GM21723 (cell line): ENCODE results near the gene ZFHX3.

Experiments used
- ATAC-seq: cut with Tn5 transposase; IDR thresholded peaks from one replicate; pipeline ENCODE4 v1.9.1; 2021; ENCODE audit warnings: mild to moderate bottlenecking, moderate library complexity; ENCODE audit not compliant: unreplicated experiment

Gene ZFHX3

GRCh38 chr16:72956124-72957064, 91.5 kb downstream of the ZFHX3 start:
- no peak for ATAC-seq

DNA sequence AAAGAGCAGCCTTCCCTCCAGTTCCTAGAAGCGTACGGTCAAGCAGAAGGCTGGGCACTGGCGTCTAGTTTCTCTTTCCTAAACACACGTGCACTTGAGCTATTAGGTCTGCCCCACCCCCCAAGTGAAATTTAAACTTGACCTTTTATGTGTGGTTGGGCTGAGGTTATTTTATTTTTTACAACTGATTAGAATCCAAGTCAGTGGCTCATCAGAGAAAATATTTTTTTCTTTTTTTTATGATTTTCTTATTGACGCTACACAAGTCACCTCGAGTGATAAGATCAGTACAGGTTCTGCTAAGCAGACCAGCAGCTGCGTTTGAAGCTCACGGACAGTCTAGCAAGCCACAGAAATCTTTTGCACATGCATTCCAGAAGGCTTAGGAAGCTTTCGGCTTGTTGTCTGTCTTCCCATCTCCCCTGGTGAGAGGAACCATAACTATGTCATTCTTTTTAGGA, 95.1 kb downstream of the ZFHX3 start:
- no peak for ATAC-seq

DNA sequence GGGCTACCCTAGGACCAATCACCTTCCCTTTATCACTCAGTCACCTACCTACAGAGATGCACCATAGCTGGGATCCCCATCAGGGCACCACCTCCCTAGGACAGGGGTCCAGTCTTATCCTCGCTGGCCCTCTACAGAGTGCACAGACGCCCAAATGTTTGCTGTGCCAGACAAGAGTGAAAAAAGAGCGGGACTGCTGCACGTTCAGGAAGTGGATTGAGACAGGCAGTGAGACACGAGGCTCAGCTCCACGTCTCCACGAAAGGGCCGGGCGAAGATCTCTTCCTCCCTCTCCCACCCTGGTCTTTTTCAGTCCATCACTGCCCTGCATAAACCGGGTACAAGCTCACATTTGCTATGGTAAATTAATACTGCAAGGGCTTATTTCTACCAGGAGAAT, 95.5 kb downstream of the ZFHX3 start:
- ATAC-seq, result no peak

- ATAC-seq, result no peak
Observed at GRCh38 chr16:72951916-72952315, 96.0 kb downstream of the ZFHX3 start.

GRCh38 chr16:72950669-72951068, 97.3 kb downstream of the ZFHX3 start:
- ATAC-seq, result no peak

GRCh38 chr16:72948238-72948829, 99.6 kb downstream of the ZFHX3 start:
- ATAC-seq, result no peak

DNA sequence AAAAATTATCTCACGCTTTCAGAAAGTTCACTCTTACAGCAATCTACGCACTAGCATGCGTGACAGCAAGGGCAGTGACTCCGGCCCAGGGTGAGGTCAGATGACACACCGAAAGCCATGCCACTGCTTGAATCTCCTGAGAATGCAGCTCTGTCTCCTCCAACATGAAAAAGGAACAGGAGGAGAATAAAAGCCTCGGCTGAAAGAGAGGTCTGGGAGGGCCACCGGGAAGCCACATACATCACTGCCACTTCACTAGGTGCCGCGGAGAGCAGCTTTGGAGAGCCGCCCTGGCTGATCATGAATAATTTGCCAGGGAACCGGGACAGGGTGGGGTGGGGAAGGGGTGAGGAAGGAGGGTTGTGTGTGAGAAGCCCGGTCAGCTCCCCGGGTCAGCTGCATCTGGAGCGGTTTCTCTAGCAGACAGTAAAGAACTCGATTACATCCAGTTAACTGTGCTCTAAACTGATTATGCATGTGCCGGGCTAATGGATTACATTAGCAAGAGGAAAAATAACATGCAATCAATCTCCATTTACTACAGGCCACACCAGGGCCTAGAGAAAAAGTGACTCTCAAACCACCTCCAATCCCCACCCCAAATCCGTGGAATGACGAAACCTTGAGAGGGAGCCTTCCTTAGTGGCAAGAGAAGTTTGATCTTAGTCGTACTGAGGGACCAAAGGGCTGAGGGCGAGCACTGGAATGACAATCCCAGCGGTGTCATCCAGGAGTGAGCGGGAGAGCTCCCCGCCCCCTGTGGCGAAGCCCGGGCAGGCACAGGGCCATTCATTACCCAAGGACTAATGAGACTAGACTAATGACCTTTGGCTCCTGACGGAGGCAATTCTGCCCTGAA, 100.3 kb downstream of the ZFHX3 start:
- no peak for ATAC-seq

DNA sequence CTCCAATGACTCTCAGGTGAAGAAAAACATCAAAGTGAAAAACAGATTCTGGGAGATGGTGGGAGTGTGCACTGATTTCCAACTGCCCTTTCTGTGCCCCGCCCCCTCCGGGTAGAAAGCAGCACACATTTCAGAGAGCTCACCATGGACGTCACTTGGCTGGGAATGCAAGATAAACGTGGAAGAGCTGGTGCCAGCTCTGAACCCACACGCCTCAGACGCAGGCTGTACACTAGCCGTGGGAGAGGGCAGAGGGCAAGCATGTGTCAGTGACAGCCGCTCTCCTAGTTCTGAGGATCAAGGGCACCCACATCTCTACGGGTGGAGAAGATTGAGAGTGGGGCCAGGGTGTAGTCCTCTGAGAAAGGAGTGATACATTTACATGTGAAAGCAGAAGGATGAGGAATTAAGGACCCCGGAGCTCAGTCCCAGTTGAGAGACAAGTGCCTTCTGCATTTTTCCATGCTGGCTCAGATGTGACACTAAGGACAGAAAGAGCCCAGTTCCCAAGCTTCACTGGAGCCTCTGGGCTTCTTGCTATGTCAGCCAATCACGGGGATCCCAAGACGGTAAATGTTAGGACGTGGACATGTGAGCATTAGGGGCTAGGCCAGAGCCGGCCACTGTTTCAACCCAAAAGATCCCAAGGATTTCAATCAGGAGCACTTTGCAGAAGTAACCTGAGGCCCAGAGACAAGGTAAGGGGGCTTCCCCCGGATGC, 101.3 kb downstream of the ZFHX3 start:
- no peak for ATAC-seq

- ATAC-seq, result no peak
Observed at GRCh38 chr16:72946063-72946462, 101.9 kb downstream of the ZFHX3 start.

DNA sequence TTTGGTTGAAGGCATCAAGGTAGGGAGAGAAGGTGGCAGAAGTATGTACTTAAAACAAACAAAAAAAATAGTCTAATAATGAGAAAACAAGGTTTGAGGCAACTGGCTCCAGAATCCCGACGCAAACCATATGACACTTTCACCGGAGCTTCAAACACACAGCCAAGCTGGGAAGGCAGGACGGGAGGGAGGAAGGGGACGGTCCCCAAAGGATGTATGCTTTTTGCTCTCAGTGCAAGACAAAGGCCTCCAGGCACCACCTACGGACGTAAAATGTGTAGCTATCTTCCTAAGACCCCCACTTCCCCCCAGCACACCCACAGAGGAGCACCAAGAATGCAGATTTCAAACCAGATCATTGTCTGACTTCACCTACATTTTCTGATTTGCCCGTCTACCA, 102.3 kb downstream of the ZFHX3 start:
- no peak for ATAC-seq

DNA sequence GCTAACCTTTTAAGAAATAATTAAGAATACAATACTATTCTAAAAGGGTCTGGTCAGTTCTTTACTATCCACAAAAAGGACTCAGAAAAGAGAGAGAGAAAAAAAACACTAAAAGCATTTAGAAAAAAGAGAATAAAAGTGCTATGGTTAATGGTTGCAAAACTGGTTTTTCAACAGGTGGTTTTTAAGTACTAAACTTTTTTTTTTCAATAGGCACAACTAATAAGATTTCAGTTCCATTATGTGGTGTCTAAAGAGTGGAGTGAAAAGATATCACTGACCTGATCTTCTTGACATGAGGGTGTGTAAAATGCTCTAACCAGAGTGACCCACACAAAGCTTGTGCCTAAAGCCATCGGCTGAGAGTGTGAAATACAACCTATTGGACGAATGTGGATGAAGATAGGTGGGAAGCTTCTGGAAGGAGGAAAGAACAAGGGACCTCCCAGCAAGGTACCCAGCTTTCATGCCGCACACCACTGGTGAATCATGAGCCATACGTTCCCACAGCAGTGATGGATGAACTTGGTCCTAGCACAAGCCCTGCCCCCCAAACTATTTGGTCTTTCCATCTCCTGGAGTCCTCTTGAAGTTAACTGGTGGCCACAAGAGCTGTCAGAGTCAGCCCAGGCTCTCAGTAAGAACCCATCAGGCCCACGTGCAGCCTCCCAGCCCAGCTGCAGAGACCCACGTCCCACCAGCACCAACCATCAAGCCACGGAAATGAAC, 103.0 kb downstream of the ZFHX3 start:
- ATAC-seq, result no peak

DNA sequence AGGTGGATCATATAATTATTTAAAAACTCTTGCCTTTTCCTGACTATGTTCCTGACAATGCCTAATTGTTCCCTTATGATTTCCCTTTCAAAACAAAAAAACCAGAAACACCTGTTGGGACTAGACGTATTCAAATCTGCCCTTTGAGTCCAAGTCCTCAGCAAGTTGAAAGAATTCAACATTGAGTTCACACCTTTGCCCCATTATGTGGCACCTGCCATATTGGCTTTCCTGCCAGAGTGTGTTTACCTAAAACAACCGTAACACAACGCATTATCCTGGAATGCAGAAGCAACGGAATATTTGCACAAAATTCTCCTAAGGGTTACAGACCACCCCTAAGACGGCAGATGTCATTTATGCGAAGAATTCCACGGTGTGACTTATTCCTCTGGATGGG, 105.9 kb downstream of the ZFHX3 start:
- no peak for ATAC-seq

GRCh38 chr16:72940886-72941285, 107.0 kb downstream of the ZFHX3 start:
- ATAC-seq, result no peak

DNA sequence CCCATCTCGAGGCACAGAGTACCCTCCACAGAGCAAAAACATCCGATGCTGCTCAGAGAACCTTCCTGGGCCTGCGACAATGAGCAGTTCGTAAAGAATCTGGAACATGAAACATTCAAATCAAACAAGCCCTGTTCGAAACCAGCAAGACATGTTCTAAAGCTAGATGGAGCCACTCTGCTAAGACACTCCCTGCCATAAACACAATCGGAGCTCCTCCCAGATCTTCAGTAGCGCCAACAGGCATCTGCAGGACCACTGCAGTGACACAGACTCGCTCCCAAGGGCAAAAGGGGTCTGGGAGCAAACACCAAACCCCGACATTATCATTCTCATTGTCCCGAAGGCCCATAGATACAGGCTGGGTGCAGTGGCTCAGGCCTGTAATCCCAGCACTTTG, 108.7 kb downstream of the ZFHX3 start:
- ATAC-seq, result no peak

DNA sequence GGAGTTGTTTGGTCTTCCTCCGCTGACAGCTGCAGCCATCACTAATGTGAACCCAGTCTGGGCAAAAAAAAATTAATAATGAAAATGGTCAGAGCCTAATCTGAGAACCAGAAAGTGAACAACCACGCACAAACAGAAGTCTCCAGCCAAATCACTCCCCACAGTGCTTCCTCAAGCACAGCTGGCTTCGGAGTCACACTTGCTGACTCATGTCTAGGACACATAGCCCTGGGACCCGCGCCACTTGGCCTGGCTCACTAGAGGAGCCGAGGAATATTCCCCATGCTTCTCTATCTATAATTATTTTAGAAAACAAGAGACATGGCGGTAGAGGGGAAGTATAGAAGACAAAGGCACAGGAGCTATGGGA, 109.1 kb downstream of the ZFHX3 start:
- no peak for ATAC-seq

- no peak for ATAC-seq
Observed at GRCh38 chr16:72937916-72938794, 109.8 kb downstream of the ZFHX3 start.

DNA sequence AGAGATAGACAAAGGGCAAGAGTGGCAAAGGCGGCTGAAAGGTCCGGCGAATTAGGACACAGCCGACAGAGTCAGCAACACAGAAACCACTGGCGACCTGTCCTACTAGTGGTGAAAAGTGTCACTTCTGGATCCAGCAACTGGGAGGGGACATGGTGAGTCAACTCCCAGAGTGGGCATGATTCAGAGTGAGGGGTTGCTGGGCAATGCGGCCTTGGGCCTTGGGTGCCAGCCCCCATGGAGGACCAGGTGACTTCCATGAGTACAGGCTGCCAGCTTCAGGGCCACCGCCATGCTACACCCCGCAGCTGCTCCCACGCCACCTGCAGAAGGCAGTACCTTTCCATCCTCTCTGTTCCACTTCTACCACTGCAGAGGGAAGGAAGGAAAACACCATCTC, 110.6 kb downstream of the ZFHX3 start:
- ATAC-seq, result no peak

GRCh38 chr16:72936408-72936807, 111.5 kb downstream of the ZFHX3 start:
- no peak for ATAC-seq

DNA sequence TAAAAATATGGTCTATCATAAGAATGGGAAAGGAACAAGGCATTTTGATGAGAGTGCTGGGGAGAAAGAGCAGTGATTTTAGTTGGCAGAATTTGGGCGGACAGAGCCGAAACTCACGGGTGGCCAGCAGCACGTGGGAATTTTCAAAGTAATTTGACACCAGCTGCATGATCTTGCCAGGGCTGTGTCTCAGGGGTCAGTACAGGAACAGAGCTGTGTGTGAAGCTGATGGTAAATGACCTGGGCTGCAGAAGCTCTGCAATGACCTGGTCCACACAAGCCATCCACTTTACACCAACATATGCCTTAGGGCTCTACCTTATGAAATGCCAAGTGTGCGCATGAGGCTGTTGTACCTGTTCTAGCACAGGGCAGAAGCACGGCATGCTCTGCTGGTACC, 112.0 kb downstream of the ZFHX3 start:
- no peak for ATAC-seq
